ENCODE measurements around the gene OR2L2. TPM values are rescaled to one million over a fixed set of nuclear protein-coding genes. Genes with fewer than 3 reads are reported as not detected.

OR2L2 gene
- total RNA-seq (2022; extraction: Qiagen RNA extraction): 0.02 TPM in 1 of 5 replicates, not detected in the others

DNA sequence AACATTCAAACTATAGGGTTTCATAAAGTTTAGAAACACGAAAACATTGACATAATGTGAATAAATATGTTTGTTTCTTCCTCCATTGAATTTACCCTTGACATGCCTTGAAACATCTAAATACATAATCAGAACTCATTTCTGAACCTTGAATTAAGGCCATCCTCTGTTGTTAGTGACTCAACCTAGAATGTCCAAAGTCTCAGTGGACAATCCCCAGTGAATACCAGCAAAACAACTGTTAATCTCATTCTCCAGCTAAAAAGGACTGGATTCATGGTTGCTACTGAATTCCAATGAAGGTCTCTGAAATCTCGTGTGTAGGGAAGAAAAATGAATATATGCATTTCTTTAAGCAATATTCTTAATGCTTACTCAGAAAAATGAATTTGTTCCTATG, at the start of gene OR2L2:
TSS of gene OR2L2 (plus strand) at position 301 of the 400 bp plus-strand sequence. CDS start 8,198 bp downstream, outside the sequence.

GRCh38 chr1:248013229-248013710, 16.6 kb upstream of the OR2L2 start, which contains the start of gene OR2L5:
Gene OR2L5 (plus strand): TSS chr1:248013660. CDS start chr1:248021948, 8,288 bp downstream.

DNA sequence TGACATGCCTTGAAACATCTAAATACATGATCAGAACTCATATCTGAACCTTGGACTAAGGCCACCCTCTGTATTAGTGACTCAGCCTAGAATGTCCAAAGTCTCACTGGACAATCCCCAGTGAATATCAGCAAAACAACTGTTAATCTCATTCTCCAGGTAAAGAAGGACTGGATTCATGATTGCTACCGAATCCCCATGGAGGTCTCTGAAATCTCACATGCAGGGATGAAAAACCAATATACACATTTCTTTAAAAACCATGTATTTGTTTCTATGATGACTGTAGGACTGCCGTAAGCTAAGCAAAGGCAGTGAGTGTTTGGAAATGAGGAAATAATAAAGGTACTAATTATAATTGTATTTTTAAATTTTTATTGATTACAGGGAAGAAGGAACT, 16.7 kb downstream of the OR2L2 start, which contains the start of gene OR2L3:
TSS of gene OR2L3 (plus strand) at position 301 of the 400 bp plus-strand sequence. CDS start 13,846 bp downstream, outside the sequence.

Other genes with a start within 250 kb of the OR2L2 start
- gene OR14A16, start 206.0 kb upstream of the OR2L2 start, total RNA-seq (2022; extraction: Qiagen RNA extraction): not detected in 5 replicates
- not detected in 5 replicates for gene OR11L1, start 188.2 kb upstream of the OR2L2 start, total RNA-seq (2022; extraction: Qiagen RNA extraction)
- not detected in 5 replicates for gene TRIM58, start 172.9 kb upstream of the OR2L2 start, total RNA-seq (2022; extraction: Qiagen RNA extraction)
- not detected in 5 replicates for gene OR2W3, start 134.5 kb upstream of the OR2L2 start, total RNA-seq (2022; extraction: Qiagen RNA extraction)
- gene OR2T8, start 109.8 kb upstream of the OR2L2 start, total RNA-seq (2022; extraction: Qiagen RNA extraction): not detected in 5 replicates
- gene OR2AJ1, start 105.2 kb upstream of the OR2L2 start, total RNA-seq (2022; extraction: Qiagen RNA extraction): not detected in 5 replicates
- gene OR2L8, start 81.2 kb upstream of the OR2L2 start, total RNA-seq (2022; extraction: Qiagen RNA extraction): not detected in 5 replicates
- gene OR2AK2, start 64.8 kb upstream of the OR2L2 start, total RNA-seq (2022; extraction: Qiagen RNA extraction): not detected in 5 replicates
- gene OR2L5, start 16.4 kb upstream of the OR2L2 start, total RNA-seq (2022; extraction: Qiagen RNA extraction): not detected in 5 replicates
- not detected in 5 replicates for gene OR2L3, start 16.8 kb downstream of the OR2L2 start, total RNA-seq (2022; extraction: Qiagen RNA extraction)
- not detected in 5 replicates for gene OR2L13, start 65.1 kb downstream of the OR2L2 start, total RNA-seq (2022; extraction: Qiagen RNA extraction)
- not detected in 5 replicates for gene OR2M5, start 115.1 kb downstream of the OR2L2 start, total RNA-seq (2022; extraction: Qiagen RNA extraction)
- not detected in 5 replicates for gene OR2M2, start 144.8 kb downstream of the OR2L2 start, total RNA-seq (2022; extraction: Qiagen RNA extraction)
- not detected in 5 replicates for gene OR2M3, start 167.2 kb downstream of the OR2L2 start, total RNA-seq (2022; extraction: Qiagen RNA extraction)
- not detected in 5 replicates for gene OR2M4, start 201.3 kb downstream of the OR2L2 start, total RNA-seq (2022; extraction: Qiagen RNA extraction)
- not detected in 5 replicates for gene OR2T33, start 247.9 kb downstream of the OR2L2 start, total RNA-seq (2022; extraction: Qiagen RNA extraction)